Activated T-helper 1 cell treated with anti-CD3 and anti-CD28 coated beads, Interleukin-2, amount 50 U/mL, for 16 hours (primary cell): ENCODE data around the gene CAMK1D.
A peak's percentile ranks its signal among the peaks of the same experiment; 100 is the strongest.

ENCODE experiments used
- DNase-seq, 2 donors: peaks; one replicate each; pipeline ENCODE4 v3.0.0-alpha.2; 2020; ENCODE audit warnings: low read depth in 1 of 2, low spot score in 1 of 2

The CAMK1D gene

DNA sequence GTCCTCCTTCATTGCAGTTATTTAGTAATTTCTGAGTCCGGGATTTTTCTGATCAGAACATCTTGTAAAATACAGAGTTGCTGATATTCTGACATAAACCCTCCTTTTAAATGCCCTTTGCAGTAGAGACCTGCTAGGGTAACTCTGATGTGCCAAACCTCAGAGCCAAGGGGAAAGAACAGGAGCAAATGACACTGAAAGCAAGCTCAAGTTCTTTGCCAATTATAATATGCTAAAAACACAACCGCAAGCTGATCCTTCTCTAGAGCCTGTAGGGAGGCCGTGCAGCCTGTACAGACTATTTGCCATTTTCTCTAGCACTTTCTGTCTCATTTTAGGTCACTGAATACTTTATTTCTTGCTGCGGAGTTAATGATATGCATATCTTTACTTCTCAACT, 240.4 kb downstream of the CAMK1D start:
- no peak for DNase-seq

GRCh38 chr10:12590675-12591659, 241.6 kb downstream of the CAMK1D start:
- no peak for DNase-seq

DNA sequence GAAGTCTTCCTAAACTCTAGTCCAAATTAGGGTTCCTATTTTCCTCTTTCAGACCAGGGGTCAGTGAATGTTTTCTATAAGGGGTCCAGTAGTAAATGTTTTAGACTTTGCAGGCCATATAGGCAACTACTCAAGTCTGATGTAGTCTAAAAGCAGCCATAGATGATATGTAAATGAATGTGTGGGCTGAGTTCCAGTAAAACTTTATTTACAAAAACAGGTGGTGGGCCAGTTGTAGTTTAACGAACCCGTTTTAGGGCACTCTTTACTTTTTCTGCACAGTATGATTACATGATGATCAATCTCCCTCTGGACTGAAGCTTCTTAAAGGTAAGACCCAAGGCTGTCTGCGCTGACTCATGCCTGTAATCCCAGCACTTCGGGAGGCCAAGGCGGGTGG, 243.6 kb downstream of the CAMK1D start:
- no peak for DNase-seq

DNA sequence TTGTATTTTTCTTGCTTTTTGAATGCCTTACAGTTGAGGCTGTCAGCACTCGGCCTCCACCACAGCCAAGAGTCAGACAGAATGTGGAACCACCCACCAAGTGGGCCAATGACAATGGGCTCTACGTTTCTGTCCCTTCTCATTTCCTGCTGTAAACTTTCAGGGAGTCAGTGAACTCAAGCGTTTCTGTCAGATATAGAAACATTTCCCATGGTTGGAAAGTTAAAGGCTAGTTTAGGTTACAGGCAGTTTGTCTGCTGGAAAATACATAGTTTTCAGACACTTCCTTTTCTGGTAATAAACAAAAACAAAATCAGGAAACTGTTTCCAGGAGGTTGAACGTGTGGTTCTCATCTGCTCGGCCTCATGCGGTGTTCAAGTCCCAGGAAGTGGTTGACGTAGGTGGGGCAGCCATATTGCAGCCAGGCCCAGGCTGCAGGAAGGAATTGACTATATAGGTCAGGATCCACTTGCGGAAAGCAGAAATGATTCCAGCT, 245.1 kb downstream of the CAMK1D start:
- DNase-seq = no peak

DNA sequence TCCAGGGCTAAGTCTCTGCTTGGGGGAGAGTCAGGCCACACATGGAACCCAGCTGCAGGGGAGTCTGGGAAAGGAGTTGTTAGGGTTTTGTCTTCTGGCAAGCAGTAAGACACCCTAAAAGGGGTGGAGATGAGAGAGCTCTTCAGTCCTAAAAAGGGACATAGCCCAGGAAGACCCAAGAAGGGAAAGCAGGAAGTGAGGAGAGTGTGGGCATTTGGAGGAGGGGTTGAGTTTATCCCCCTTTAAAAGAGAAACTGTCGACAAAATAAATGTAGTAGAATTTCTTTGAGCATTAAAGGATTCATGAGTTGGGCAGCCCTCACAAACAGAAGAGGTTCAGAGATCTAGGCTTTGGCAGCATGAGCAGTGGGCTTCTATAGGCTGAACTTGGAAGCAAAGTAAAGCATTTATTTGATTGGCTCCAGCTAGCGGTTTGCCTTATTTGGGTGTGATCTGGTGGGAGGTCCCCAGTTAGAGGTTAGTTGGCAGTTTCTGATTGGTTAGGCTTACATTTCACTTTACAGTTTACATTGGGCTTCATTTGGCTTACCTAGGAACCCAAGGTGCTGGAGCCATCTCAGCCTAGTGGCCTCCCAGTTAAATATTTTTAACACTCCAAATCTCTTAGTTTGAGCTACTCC, 246.7 kb downstream of the CAMK1D start:
- DNase-seq = no peak

DNA sequence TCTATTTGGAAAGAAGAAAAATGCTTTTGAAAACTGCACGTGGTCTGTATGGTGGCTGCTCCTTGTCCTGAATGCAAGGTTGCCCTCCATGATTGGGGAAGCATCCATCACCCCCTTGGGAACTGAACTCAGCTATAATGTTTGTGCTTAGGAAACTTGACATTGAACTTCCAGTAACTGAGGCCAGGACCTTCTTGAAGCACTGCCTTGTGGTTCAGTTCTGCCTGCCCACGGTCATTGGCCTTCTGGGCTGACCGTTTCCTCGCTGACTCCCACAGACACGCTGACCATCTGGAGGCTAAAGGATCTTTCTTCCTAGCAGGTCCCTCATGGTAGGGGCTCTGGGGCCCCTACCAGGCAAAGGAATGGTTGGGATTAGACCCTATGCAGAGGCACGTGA, 247.8 kb downstream of the CAMK1D start:
- no peak for DNase-seq

DNA sequence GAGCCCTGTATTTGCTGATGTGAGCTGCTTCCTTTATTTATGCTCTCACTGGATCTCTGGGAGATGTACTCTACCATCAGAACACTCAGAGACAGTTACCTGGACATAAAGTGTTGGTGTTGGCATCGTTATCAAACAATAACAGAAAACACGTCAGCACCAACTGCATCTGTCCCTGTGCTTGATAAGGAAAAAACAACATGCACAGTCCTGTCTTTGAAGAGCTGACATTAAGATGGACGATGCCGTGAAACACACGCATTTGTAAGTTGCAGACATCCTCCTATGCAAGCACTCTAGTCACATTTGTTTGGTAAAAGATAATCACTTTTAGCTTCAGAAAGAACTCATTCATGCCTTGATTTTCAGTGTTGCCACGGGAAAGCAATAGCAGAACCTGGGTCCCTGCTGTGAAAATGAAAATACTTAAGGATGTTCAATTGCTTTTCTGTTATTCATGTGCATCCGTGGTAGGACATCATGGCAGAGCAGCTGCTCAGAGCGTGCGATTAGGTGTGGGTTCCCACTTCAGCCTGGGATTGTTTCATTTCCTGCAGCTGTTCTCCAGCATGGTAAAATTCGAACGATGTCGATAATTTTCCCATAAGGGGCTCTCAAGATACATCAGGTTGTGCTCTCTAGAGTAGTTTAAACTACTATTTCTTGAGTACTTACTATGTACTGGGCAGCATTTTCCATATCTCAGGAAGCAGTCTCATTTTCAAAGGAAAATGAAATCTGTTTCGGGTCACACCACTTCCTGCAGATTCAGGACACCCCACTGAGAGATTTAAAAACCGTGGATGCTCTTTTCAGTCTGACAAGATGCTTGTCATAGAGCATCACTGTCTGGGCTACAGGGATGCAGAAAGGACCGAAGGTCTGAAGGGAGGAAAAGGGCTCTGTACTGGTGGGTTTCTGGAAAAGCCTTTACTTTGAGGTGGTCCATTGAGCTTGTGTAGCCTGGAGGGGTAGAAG, 248.7 kb downstream of the CAMK1D start:
- no peak for DNase-seq

GRCh38 chr10:12600652-12601051, 251.3 kb downstream of the CAMK1D start:
- DNase-seq = no peak

DNA sequence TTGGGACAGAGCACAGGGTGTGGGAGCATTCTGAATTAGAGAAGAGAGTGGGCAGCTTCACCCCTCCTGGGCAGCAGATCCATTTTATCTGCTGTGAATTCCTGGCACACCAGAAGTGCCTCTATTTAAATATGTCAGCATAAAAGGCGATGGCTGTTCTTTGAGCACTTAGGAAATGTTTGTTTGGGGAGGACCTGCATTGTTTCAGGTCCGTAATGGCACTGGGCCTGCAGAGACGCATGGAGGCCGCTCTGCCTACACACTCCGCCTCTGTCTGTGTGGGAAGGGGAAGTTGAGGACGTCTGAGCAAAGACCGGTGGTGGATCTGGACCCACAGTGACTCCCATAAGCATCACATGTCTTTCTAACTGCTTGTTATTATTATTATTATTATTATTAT, 253.2 kb downstream of the CAMK1D start:
- no peak for DNase-seq

GRCh38 chr10:12603766-12604470, 254.6 kb downstream of the CAMK1D start:
- no peak for DNase-seq

GRCh38 chr10:12605580-12606405, 256.4 kb downstream of the CAMK1D start:
- DNase-seq = peak; percentile 8 to 15

DNA sequence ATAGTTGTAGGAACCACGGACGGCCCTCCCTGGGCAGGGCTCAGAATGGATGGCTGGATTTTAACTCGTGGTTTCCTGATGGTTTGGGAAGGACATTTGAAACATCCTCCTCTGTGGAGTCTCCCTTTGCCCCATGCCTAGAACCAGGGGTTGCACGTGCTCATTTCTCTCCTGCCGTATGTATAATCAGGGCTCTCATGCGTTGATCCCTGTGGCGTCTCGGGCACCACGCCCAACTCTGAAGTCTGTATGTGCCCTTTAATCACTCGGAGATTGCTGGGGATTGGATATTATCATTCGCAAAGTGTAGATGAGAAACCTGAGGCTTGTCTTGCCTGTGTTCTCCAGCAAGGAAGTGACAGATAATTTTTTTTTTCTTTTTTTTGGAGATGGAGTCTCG, 257.1 kb downstream of the CAMK1D start:
- DNase-seq = no peak

DNA sequence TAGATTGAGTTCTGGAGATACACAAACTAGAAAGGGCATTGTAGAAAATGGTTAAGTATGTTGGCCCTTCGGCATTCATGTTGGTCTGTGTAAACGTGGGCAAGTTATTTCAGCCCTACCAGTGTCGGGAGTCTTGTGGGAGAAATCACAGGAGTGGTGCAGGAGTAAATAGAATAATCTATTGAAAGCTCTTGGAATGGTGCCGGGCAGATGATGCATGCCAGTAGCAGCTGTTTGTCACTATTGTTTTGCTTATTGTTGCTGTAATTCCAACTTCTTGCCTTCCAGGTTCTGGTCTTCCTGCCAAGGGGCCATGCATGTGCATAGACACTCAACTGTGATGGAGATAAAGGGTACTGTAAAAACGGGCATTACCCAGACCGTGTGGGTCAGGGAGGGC, 259.4 kb downstream of the CAMK1D start:
- DNase-seq = no peak

DNA sequence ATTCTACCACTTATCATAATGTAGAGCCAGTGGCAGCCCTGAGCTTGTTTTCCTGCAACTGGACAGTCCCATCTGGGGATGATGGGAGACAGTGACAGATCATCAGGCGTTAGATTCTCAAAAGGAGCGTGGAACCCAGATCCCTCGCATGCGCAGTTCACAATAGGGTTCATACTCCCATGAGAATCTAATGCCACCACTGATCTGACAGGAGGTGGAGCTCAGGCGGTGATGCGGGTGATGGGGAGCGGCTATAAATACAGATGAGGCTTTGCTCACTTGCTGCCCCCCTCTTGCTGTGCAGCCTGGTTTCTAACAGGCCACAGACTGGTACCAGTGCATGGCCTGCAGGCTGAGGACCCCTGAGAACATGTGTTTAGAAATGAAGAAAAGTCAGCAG, 260.1 kb downstream of the CAMK1D start:
- DNase-seq = no peak

DNA sequence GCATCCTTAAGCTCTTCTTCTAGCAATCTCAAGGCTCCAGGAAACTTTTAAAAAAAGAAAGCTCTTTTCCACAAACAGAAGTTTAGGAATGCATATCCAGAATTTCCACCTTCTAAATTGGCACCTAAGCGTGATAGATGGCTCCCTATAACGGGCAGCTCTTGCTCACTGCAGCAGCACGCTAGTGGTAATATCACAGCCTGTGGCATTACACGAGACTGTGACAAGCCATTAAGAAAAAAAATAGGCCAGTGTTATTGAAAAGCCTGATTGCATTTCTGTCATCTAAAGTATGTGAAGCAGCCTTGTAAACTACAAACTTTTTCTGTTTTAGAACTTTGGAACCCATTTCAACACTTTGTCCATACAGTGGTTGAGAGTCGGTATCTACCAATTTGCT, 263.8 kb downstream of the CAMK1D start:
- no peak for DNase-seq

GRCh38 chr10:12614177-12614995, 265.0 kb downstream of the CAMK1D start:
- no peak for DNase-seq

GRCh38 chr10:12615296-12616220, 266.2 kb downstream of the CAMK1D start:
- DNase-seq = no peak
